Measurements from ENCODE around the gene RFX3.

DNA sequence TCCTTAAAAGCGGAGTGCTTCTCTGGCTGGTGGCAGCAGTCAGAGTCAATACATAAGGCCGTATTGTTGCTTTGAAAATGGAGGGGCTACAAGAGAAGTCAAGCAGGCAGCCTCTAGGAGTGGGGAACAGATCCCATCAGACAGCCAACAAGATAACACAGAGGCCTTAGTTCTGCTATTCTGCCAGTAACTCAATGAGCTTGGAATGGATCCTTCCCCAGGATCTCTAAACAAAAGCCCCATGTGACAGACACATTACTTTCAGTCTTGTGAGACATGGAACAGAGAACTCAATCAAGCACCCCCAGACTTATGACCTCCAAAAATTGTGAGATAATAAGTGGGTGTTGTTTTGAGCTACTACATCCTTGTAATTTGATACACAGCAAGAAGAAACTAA is 158.6 kb downstream of the RFX3 start:
- no peak for TF ChIP-seq POLR2A (IDR thresholded peaks at IDR 0.05)
- TF ChIP-seq CTCF (IDR thresholded peaks at IDR 0.05), result no peak
- TF ChIP-seq POLR2AphosphoS5 (IDR thresholded peaks at IDR 0.05), result no peak
